PC-9 (cell line): ENCODE results near the gene LEFTY2. TPM values are rescaled to one million over a fixed set of nuclear protein-coding genes. Genes with fewer than 3 reads are reported as not detected.
"Not testable (repeated sequence)": the region's sequence is repeated elsewhere in the genome, so short reads cannot be mapped to it uniquely, and the experiment has no call there.

Experiments
- BruUV-seq: library from RNA; stranded (reverse); fragments of 400-500 nt; replicated peaks from 2 replicates; lab custom pipeline; 2021; lab: Mats Ljungman, UMichigan
- CTCF ChIA-PET: fragments of 300-600 bp; sonication (Branson Sonifier 250); formaldehyde crosslinking; loops from one replicate; lab custom pipeline; 2022; ENCODE audit warnings: antibody characterized with exemption; lab: Charles Lee
- POLR2A ChIA-PET: fragments of 300-600 bp; sonication (Branson Sonifier 250); formaldehyde crosslinking; loops from one replicate; lab custom pipeline; 2022; ENCODE audit warnings: antibody characterized with exemption; ENCODE audit not compliant: unreplicated experiment; lab: Charles Lee
- DNase-seq, 2 experiments: peaks; one replicate each; pipeline versions ENCODE4 v3.0.0 to v3.0.0-alpha.2; 2015 to 2022; ENCODE audit warnings: mixed read lengths in 1 of 2
- H2AFZ ChIP-seq: fragments of 200-600 bp; sonication (generic); 2 replicates; pipeline ENCODE4 v1.8.1; 2017; ENCODE audit warnings: antibody characterized with exemption
- H3F3A ChIP-seq: fragments of 200-600 bp; sonication (generic); 2 replicates; pipeline ENCODE4 v1.8.1; 2017; ENCODE audit warnings: antibody characterized with exemption, mild to moderate bottlenecking, low read depth; ENCODE audit not compliant: insufficient read depth
- H3K27ac ChIP-seq: fragments of 200-600 bp; sonication (generic); 2 replicates; pipeline ENCODE4 v1.6.1; 2016; ENCODE audit warnings: mixed run types
- H3K27me3 ChIP-seq: fragments of 200-600 bp; sonication (generic); 2 replicates; pipeline ENCODE4 v1.6.1; 2016; ENCODE audit warnings: low read depth, mixed run types; ENCODE audit not compliant: insufficient read depth
- H3K36me3 ChIP-seq: fragments of 200-600 bp; sonication (generic); 2 replicates; pipeline ENCODE4 v1.6.1; 2016; ENCODE audit warnings: low read depth, mixed run types
- H3K4me1 ChIP-seq: fragments of 200-600 bp; sonication (generic); replicated peaks from 2 replicates; pipeline ENCODE4 v1.6.1; 2016; ENCODE audit warnings: mixed run types; ENCODE audit not compliant: insufficient read depth
- H3K4me2 ChIP-seq: fragments of 200-600 bp; sonication (generic); 2 replicates; pipeline ENCODE4 v1.6.1; 2017; ENCODE audit warnings: mixed run types
- H3K4me3 ChIP-seq: fragments of 200-600 bp; sonication (generic); 2 replicates; pipeline ENCODE4 v1.6.1; 2016; ENCODE audit warnings: mixed run types
- H3K79me2 ChIP-seq: fragments of 200-600 bp; sonication (generic); 2 replicates; pipeline ENCODE4 v1.6.1; 2017; ENCODE audit warnings: low read depth, mixed run types
- H3K9me2 ChIP-seq: fragments of 200-600 bp; sonication (generic); 2 replicates; pipeline ENCODE4 v1.8.1; 2017; ENCODE audit warnings: mild to moderate bottlenecking; ENCODE audit not compliant: insufficient read depth
- H3K9me3 ChIP-seq: fragments of 200-600 bp; sonication (generic); 2 replicates; pipeline ENCODE4 v1.8.1; 2016; ENCODE audit warnings: low read depth; ENCODE audit not compliant: insufficient read depth
- H4K20me1 ChIP-seq: fragments of 200-600 bp; sonication (generic); 2 replicates; pipeline ENCODE4 v1.8.1; 2017; ENCODE audit not compliant: insufficient read depth
- EZH2 ChIP-seq: fragments of 200-600 bp; sonication (generic); IDR thresholded peaks from 2 replicates; pipeline ENCODE4 v1.8.0; 2017; ENCODE audit warnings: antibody characterized with exemption, low read depth
- intact Hi-C: fragments of 100-400 bp; cut with micrococcal nuclease; formaldehyde crosslinking; loops from one replicate; pipeline ENCODE4 v1.10.0; 2022; ENCODE audit not compliant: unreplicated experiment
- total RNA-seq: library from RNA; stranded (reverse); gene quantifications from 2 replicates; pipeline ENCODE4 v1.2.3, GENCODE V29; 2021
- TF ChIP-seq, protein P1 (sequence below): fragments of 200-600 bp; sonication (generic); conservative IDR thresholded peaks from 2 replicates; pipeline ENCODE4 v1.6.1; 2017; ENCODE audit warnings: mixed run types, antibody characterized with exemption, mild to moderate bottlenecking, moderate library complexity

Gene LEFTY2
- total RNA-seq, 1 experiment from 2014 or later, result not detected

DNA sequence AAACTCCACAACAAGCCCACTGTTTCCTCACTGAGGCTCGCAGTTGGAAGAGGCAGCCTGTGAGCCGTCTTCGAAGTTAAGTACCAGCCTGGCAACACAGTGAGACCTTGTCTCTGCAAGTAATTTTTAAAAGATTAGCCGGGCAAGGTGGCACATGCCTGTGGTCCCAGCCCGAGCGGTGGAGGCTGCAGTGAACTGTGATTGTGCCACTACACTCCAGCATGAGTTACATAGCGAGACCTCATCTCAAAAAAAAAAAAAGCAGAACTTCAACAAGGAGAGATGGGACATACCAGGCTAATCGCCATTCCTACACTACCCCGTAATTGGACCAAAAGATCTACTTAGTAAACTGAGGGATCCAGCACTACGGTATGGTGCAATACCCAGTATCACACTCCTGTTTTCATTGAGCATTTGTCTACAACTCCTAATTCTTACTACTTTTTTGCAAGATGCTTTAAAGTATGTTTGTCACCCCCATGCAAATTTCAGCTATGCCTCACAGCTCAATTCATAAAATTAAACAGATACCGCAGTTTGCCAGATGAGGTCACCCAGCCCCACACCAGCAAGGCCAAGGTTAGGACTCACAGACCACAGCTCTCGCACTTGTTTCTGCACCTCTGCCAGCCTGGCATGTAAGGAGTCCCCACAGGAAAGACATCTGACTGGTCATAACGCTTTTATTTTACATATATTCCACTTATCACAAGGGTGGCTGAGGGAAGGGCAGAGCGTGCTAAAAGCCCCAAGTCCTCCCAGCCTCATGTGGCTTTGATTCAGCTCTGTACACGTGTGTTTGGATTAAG, 37.1 kb upstream of the LEFTY2 start:
- no peak for DNase-seq
- TF ChIP-seq, protein P1, sequence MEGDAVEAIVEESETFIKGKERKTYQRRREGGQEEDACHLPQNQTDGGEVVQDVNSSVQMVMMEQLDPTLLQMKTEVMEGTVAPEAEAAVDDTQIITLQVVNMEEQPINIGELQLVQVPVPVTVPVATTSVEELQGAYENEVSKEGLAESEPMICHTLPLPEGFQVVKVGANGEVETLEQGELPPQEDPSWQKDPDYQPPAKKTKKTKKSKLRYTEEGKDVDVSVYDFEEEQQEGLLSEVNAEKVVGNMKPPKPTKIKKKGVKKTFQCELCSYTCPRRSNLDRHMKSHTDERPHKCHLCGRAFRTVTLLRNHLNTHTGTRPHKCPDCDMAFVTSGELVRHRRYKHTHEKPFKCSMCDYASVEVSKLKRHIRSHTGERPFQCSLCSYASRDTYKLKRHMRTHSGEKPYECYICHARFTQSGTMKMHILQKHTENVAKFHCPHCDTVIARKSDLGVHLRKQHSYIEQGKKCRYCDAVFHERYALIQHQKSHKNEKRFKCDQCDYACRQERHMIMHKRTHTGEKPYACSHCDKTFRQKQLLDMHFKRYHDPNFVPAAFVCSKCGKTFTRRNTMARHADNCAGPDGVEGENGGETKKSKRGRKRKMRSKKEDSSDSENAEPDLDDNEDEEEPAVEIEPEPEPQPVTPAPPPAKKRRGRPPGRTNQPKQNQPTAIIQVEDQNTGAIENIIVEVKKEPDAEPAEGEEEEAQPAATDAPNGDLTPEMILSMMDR, result no peak
- no peak for TF ChIP-seq EZH2
- H3K4me2 ChIP-seq, result no peak overlapping the region
- no peaks in the 10 kb centered on the region for H3K27me3 ChIP-seq
- BruUV-seq, result no TSS peak
- H2AFZ ChIP-seq, result no peak overlapping the region
- no peaks in the 10 kb centered on the region for H3K4me1 ChIP-seq
- ChIA-PET POLR2A (interaction anchor here (0.6 kb wide), 2 partner anchors 87 to 354 kb away, joined by 3 read pairs; no protein-coding TSS in a partner anchor), CTCF (interaction anchor here (0.6 to 1.3 kb wide), 2 partner anchors 87 to 355 kb away, joined by 5 read pairs; no protein-coding TSS in a partner anchor)
- peaks cover 12% of the 10 kb centered on the region for H3F3A ChIP-seq
- H3K36me3 ChIP-seq, result peaks cover 20% of the 10 kb centered on the region
- H4K20me1 ChIP-seq, result no peaks in the 10 kb centered on the region
- intact Hi-C loops, result loop anchor here (2.0 to 10.0 kb wide), 5 partner anchors 56 to 663 kb away; partner anchors contain the start of gene PYCR2
- no peaks in the 10 kb centered on the region for H3K79me2 ChIP-seq
- H3K9me2 ChIP-seq, result no peaks in the 10 kb centered on the region
- H3K9me3 ChIP-seq, result peaks cover 16% of the 10 kb centered on the region
- H3K27ac ChIP-seq, result no peak overlapping the region
- no peak overlapping the region for H3K4me3 ChIP-seq

- POLR2A ChIA-PET, result interaction anchor here (0.7 kb wide), 1 partner anchor 127 kb away, joined by 3 read pairs; no protein-coding TSS in a partner anchor
- H3K4me3 ChIP-seq, H2AFZ ChIP-seq, H3K4me2 ChIP-seq, H3K27ac ChIP-seq, H3K4me1 ChIP-seq, H3K36me3 ChIP-seq, H3K9me2 ChIP-seq, H3K79me2 ChIP-seq, DNase-seq, H3F3A ChIP-seq, H4K20me1 ChIP-seq, H3K9me3 ChIP-seq, BruUV-seq, H3K27me3 ChIP-seq: not testable (repeated sequence)
- intact Hi-C loops, result loop anchor here (5.0 to 10.0 kb wide), 4 partner anchors 53 to 660 kb away; partner anchors contain the start of gene PYCR2
- CTCF ChIA-PET, result interaction anchor here (1.1 to 1.2 kb wide), 2 partner anchors 51 to 93 kb away, joined by 3 to 7 read pairs; partner anchors contain the start of genes PYCR2 and TMEM63A
Measured at GRCh38 chr1:225975146-225975545, 34.1 kb upstream of the LEFTY2 start.

- Histone ChIP-seq H2AFZ (no peak overlapping the region), H3K4me3 (no peak overlapping the region), H3K27me3 (no peaks in the 10 kb centered on the region), H3K79me2 (no peaks in the 10 kb centered on the region), H3F3A (peaks cover 8% of the 10 kb centered on the region), H3K36me3 (no peaks in the 10 kb centered on the region), H4K20me1 (no peaks in the 10 kb centered on the region), H3K27ac (no peak overlapping the region), H3K9me3 (no peaks in the 10 kb centered on the region), H3K9me2 (no peaks in the 10 kb centered on the region), H3K4me1 (no peaks in the 10 kb centered on the region), H3K4me2 (no peak overlapping the region)
- CTCF ChIA-PET, result interaction anchor here (1.1 to 1.2 kb wide), 2 partner anchors 50 to 93 kb away, joined by 3 to 7 read pairs; partner anchors contain the start of genes PYCR2 and TMEM63A
- no peak for DNase-seq
- TF ChIP-seq EZH2, result no peak
- TF ChIP-seq, protein P1, result no peak
- intact Hi-C loops, result loop anchor here (10.0 kb wide), 3 partner anchors 130 to 660 kb away; no protein-coding TSS in a partner anchor
- no TSS peak for BruUV-seq
- POLR2A ChIA-PET, result no interaction called here
Measured at GRCh38 chr1:225974454-225974853, 33.4 kb upstream of the LEFTY2 start.
